Skin of body (tissue), 2 donors: ENCODE results near the gene COBLL1. TPM values are rescaled to one million over a fixed set of nuclear protein-coding genes. Genes with fewer than 3 reads are reported as not detected.
"Not testable (repeated sequence)": the region's sequence is repeated elsewhere in the genome, so short reads cannot be mapped to it uniquely, and the experiment has no call there.

ENCODE experiments used
- DNase-seq: peaks from one replicate; lab custom pipeline; 2025; lab: John Stamatoyannopoulos, UW
- total RNA-seq: library from RNA; depleted of rRNA; stranded (reverse); fragments of >200 nt; gene quantifications from one replicate; pipeline ENCODE4 v1.2.3, GENCODE V29; 2014

COBLL1 gene
- total RNA-seq, 1 donor from 2014 or later: 25.9 TPM

DNA sequence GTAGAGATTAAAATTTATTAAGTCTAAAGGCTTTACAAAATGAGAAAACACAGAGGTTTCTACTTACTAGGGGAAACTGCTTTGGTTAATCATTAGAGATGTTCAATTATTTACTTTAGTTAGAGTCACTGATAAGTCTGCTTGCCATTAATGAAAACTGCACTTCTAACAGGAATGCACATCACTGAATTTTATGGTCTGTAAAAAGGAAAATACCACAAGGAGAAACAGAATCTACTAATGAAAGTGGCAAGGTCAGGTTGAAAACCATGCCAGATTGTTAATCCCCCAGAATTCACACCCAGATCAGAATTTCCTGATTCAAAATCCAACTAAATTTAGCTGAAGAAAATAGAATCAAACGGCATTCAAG lies 129.9 kb downstream of the COBLL1 start:
- no peak for DNase-seq

GRCh38 chr2:164710837-164711765 lies 130.5 kb downstream of the COBLL1 start:
- DNase-seq: no peak

GRCh38 chr2:164710252-164710836 lies 131.3 kb downstream of the COBLL1 start:
- not testable (repeated sequence) for DNase-seq

GRCh38 chr2:164706522-164706921 lies 135.1 kb downstream of the COBLL1 start:
- DNase-seq: no peak

- DNase-seq: no peak
Observed at GRCh38 chr2:164705412-164706167, 136.0 kb downstream of the COBLL1 start.

- DNase-seq: no peak
Observed at GRCh38 chr2:164703915-164704706, 137.5 kb downstream of the COBLL1 start.

GRCh38 chr2:164701565-164701964 lies 140.1 kb downstream of the COBLL1 start:
- no peak for DNase-seq

- no peak for DNase-seq
Observed at GRCh38 chr2:164700390-164700789, 141.2 kb downstream of the COBLL1 start.

- DNase-seq: no peak
Observed at GRCh38 chr2:164697688-164698461, 143.7 kb downstream of the COBLL1 start.

- no peak for DNase-seq
Observed at GRCh38 chr2:164696634-164697033, 145.0 kb downstream of the COBLL1 start.

DNA sequence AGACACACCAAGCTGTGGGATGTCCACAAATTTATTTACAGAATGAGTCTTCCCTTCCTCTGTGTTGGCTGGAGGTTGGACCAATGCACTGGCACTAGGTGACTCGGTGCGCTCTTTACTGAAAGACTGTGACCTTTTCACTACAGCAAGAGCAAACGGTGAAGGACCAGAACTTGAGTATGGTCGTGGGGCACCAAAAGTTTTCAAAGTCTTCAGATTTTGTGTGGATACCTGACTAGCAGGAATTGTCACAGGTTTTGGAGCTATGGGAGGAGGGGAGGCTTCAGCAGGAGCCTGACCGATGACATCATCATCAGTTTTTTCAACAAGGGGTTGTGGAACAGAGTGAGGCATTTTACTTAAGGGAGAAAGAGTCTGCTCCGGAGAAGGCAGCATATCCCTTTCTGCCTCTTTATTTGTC lies 147.3 kb downstream of the COBLL1 start:
- DNase-seq: no peak

DNA sequence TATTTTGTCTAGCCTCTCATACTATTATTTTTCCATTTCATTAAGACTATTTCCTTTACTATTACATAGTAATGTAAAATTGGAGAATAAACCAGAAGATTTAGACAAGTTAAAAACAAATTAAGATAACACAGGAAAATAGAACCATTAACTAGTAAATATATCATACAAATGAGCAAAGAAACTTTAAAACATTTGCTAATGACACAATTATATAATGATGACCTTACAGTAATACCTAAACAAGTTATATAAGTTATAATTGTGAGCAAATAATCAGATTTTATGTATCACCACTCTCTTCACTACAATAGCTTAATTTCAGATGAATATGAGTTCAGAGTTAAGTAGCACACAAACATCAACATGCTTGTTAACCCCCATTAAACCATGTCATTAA lies 147.8 kb downstream of the COBLL1 start:
- no peak for DNase-seq

- no peak for DNase-seq
Observed at GRCh38 chr2:164693390-164693789, 148.2 kb downstream of the COBLL1 start.

GRCh38 chr2:164692958-164693357 lies 148.7 kb downstream of the COBLL1 start:
- DNase-seq: no peak

GRCh38 chr2:164692114-164692513 lies 149.5 kb downstream of the COBLL1 start:
- DNase-seq: no peak

- DNase-seq: no peak
Observed at GRCh38 chr2:164691346-164691887, 150.2 kb downstream of the COBLL1 start.

GRCh38 chr2:164690361-164690760 lies 151.3 kb downstream of the COBLL1 start:
- no peak for DNase-seq

GRCh38 chr2:164688896-164689419 lies 152.7 kb downstream of the COBLL1 start:
- DNase-seq: no peak

DNA sequence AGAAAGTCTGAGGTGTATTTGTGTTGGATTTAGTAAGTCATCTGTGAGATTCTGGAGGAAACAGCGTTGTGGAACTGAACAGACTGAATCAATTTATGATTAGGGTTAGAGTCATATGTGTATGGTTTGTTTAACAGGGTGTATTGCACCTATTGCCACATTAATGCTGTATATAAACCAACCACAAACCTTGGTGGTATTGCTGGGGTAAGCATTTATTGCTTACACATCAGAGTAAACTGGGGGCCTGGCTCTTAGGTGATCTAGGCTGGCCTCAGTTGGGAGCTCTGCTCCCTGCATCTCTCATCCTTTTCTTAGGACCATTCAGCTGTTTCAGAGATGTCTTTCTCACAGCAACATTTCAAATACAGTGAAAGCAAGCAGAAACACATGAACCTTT lies 160.6 kb downstream of the COBLL1 start:
- no peak for DNase-seq

DNA sequence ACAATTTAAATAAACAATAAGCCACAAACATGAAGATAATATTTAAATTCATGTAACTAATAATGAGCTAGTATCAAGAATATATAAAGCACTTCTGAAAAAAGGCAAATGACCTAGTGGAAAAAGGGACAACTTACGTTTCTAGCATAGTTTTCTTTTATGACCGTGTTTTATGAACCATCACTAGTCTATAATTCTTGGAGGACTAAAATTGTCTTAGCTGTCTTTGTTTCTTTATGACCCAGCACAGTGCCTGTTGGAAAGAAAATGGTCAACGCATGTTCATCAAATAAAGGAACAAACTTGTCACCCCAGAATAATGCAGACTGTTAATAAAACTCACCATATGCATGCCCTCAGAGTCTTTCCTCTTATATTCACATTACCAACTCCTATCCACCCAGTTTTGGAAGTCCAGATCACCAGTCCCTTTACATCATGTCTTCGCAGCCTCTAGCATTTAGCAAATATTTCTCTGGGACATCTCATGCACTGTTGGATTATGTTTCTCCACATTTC lies 162.9 kb downstream of the COBLL1 start:
- DNase-seq: no peak
